Kidney epithelial cell (primary cell): ENCODE data around the gene BNIP5. TPM values are rescaled to one million over a fixed set of nuclear protein-coding genes. Genes with fewer than 3 reads are reported as not detected.

Experiments
- DNase-seq: peaks from one replicate; pipeline ENCODE4 v3.0.0-alpha.2; 2010; ENCODE audit warnings: low read depth
- H3K27me3 ChIP-seq: 2 replicates; pipeline ENCODE4 v1.6.0; 2011; ENCODE audit warnings: low read length; ENCODE audit not compliant: control insufficient read depth, insufficient read depth
- H3K36me3 ChIP-seq: 2 replicates; pipeline ENCODE4 v1.5.1; 2011; ENCODE audit warnings: low read length; ENCODE audit not compliant: control insufficient read depth, insufficient read depth
- H3K4me3 ChIP-seq: 2 replicates; pipeline ENCODE4 v1.5.1; 2011; ENCODE audit warnings: low read depth, mild to moderate bottlenecking, control low read depth, low read length
- total RNA-seq: library from RNA; depleted of rRNA; stranded (reverse); fragments of >200 nt; gene quantifications from 2 replicates; pipeline ENCODE4 v1.2.3, GENCODE V29; 2015
- TF ChIP-seq, protein P1 (sequence below): IDR thresholded peaks from 2 replicates; pipeline ENCODE4 v1.5.1; 2011; ENCODE audit warnings: mild to moderate bottlenecking, moderate library complexity, low read length, control low read depth, inconsistent platforms; ENCODE audit not compliant: insufficient read depth, poor library complexity, severe bottlenecking

The BNIP5 gene
- total RNA-seq, 1 donor from 2014 or later: not detected

DNA sequence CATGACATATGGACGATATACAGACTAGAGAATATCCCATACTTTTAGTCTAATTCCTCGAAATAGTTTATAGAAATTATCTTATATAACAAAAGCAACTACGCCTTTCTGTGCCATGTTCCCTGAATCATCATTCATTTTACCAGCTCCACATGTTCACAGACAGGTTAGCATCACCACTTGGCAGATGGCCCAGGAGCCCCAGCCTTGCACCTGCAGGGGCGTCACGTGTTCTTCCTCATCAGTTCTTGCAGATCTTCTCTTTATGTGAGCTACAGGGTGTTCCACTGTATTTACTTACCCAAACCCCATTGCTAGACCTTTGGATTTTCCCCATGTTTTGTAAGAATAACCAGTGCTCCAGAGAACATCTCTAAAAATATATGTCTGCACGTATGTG, 12.6 kb upstream of the BNIP5 start:
- TF ChIP-seq, protein P1, sequence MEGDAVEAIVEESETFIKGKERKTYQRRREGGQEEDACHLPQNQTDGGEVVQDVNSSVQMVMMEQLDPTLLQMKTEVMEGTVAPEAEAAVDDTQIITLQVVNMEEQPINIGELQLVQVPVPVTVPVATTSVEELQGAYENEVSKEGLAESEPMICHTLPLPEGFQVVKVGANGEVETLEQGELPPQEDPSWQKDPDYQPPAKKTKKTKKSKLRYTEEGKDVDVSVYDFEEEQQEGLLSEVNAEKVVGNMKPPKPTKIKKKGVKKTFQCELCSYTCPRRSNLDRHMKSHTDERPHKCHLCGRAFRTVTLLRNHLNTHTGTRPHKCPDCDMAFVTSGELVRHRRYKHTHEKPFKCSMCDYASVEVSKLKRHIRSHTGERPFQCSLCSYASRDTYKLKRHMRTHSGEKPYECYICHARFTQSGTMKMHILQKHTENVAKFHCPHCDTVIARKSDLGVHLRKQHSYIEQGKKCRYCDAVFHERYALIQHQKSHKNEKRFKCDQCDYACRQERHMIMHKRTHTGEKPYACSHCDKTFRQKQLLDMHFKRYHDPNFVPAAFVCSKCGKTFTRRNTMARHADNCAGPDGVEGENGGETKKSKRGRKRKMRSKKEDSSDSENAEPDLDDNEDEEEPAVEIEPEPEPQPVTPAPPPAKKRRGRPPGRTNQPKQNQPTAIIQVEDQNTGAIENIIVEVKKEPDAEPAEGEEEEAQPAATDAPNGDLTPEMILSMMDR: no peak
- Histone ChIP-seq H3K27me3 (no peaks in the 10 kb centered on the region), H3K4me3 (no peak overlapping the region), H3K36me3 (no peaks in the 10 kb centered on the region)
- no peak for DNase-seq

DNA sequence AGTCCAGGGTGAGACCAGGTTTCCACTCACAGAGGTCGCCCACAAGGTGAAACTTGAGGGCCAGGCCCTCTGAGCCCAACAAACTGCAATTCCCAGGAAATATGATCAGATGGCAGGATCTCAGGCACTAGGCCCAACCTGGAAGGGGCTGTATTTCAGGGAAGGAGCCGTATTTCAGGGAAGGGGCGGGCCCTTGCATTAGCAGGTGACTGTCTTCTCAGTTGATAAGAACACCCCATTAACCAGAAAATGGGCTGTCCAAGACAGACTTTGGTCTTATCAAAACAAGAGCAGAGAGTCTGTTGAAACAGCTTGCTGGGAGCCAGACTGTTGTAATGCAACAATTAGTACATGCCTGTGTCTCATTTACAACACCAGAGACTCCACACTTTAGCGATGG, 10.9 kb upstream of the BNIP5 start:
- no peak overlapping the region for H3K4me3 ChIP-seq
- TF ChIP-seq, protein P1: no peak
- no peaks in the 10 kb centered on the region for H3K36me3 ChIP-seq
- DNase-seq: no peak
- no peaks in the 10 kb centered on the region for H3K27me3 ChIP-seq

DNA sequence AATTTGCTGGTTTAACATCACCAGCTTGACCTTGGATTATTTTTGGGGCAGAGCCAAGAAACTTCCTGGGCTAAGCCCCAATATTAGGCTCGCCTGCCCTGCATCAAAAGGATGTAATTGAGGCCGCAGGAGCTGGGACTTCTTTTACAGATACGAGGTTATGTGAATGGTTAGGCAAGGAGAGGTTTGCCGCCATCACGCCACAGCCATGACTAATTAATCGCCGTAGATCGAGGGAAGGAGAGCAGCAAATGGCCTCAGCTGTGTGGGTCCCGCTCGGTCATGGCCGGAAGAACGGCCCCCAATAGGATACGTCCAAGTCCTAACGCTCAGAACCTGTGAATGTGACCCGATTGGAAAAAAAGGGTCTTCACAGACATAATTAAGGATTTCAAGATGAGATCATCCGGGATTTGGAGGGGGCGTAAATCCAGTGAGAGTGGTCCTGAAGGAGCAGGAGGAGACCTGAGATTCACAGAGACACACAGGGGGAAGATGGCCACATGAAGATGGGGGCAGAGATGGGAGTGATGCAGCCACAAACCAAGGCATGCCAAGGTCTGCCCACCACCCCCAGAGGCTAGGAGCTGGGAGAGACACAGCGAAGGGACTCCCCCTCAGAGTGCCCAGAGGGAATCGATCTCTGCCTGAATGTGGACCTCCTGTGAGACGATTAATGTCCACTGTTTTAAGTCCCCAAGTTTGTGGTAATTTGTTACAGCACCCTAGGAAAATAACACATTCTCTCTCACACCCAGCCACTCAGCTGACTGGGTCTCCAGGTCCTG, 10.0 kb upstream of the BNIP5 start:
- no peaks in the 10 kb centered on the region for H3K27me3 ChIP-seq
- no peaks in the 10 kb centered on the region for H3K36me3 ChIP-seq
- TF ChIP-seq, protein P1: no peak
- DNase-seq: no peak
- no peak overlapping the region for H3K4me3 ChIP-seq

GRCh38 chr6:36345681-36346466, 9.2 kb upstream of the BNIP5 start:
- H3K4me3 ChIP-seq: no peak overlapping the region
- no peak for DNase-seq
- H3K27me3 ChIP-seq: peaks cover under 1% of the 10 kb centered on the region
- H3K36me3 ChIP-seq: no peaks in the 10 kb centered on the region
- TF ChIP-seq, protein P1: no peak

DNA sequence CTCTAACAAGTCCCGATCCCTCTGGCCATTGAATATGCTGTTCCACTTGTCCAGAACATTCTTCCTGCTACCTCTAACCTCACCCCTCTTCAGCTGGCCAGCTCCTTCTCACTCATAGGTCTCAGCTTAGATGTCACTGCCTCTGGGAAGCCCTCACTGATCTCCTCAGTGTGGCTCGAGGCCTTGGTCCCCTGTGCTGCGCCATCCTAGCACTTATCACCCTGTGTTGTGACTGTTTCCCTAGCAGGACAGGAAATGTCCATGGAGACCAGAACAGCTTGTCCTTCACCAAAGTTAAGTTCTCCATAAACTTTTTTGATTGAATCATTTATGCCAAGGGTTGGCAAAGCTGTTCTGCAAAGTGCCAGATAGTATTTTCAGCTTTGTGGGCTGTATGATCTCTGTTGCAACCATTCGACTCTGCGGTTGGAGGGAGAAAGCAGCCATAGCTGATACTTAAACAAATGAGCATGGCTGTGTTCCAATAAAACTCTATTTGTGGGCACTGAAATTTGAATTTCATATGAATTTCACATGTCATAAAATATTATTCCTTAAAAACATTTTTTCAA, 6.5 kb upstream of the BNIP5 start:
- DNase-seq: no peak

More for the DNA sequence above, 6.5 kb upstream of the BNIP5 start:
- Histone ChIP-seq H3K27me3 (peaks cover 11% of the 10 kb centered on the region), H3K36me3 (no peaks in the 10 kb centered on the region), H3K4me3 (no peak overlapping the region)
- TF ChIP-seq, protein P1: no peak
